MCF 10A (cell line): ENCODE results near the gene KIAA0753. TPM values are rescaled to one million over a fixed set of nuclear protein-coding genes. Genes with fewer than 3 reads are reported as not detected.
"Not testable (repeated sequence)": the region's sequence is repeated elsewhere in the genome, so short reads cannot be mapped to it uniquely, and the experiment has no call there.

Source experiments
- BruUV-seq: library from RNA; stranded (reverse); fragments of 400-500 nt; replicated peaks from 2 replicates; lab custom pipeline; 2021; lab: Mats Ljungman, UMichigan
- CTCF ChIA-PET: fragments of 300-600 bp; sonication (Branson Sonifier 250); formaldehyde crosslinking; extraction: SDS; loops from one replicate; lab custom pipeline; 2021; ENCODE audit warnings: antibody characterized with exemption, inconsistent platforms; lab: Yijun Ruan, JAX
- POLR2A ChIA-PET: fragments of 300-600, 350-650 bp; sonication (Branson Sonifier 250); formaldehyde crosslinking; extraction: SDS; loops from one replicate; lab custom pipeline; 2020; ENCODE audit warnings: antibody characterized with exemption, inconsistent platforms; lab: Yijun Ruan, JAX
- DNase-seq: peaks from one replicate; pipeline ENCODE4 v3.0.0-alpha.2; 2018; ENCODE audit not compliant: unreplicated experiment
- H3K27ac Mint-ChIP-seq: one replicate; pipeline ENCODE4 v1.8.0; 2022; ENCODE audit warnings: mild to moderate bottlenecking, low read depth, mixed read lengths; ENCODE audit not compliant: unreplicated experiment
- H3K27me3 Mint-ChIP-seq: one replicate; pipeline ENCODE4 v1.8.0; 2022; ENCODE audit warnings: mixed read lengths; ENCODE audit not compliant: insufficient read depth, unreplicated experiment
- H3K36me3 Mint-ChIP-seq: one replicate; pipeline ENCODE4 v1.8.0; 2022; ENCODE audit warnings: mild to moderate bottlenecking, moderate library complexity, mixed read lengths; ENCODE audit not compliant: insufficient read depth, unreplicated experiment
- H3K4me1 Mint-ChIP-seq: one replicate; pipeline ENCODE4 v1.8.0; 2022; ENCODE audit warnings: mixed read lengths; ENCODE audit not compliant: insufficient read depth, unreplicated experiment
- H3K4me3 Mint-ChIP-seq: one replicate; pipeline ENCODE4 v1.8.0; 2022; ENCODE audit warnings: mild to moderate bottlenecking, moderate library complexity, mixed read lengths; ENCODE audit not compliant: unreplicated experiment
- H3K9me3 Mint-ChIP-seq: one replicate; pipeline ENCODE4 v1.8.0; 2022; ENCODE audit warnings: mixed read lengths; ENCODE audit not compliant: unreplicated experiment
- intact Hi-C: fragments of 100-400 bp; cut with micrococcal nuclease; formaldehyde crosslinking; loops from 2 replicates; pipeline ENCODE4 v1.14.1; 2022
- total RNA-seq: library from RNA; stranded (reverse); gene quantifications from 2 replicates; pipeline ENCODE4 v1.2.3, GENCODE V29; 2022
- TF ChIP-seq, protein P1 (sequence below): fragments of 200-600 bp; IDR thresholded peaks from one replicate; pipeline ENCODE4 v1.8.0; 2022; ENCODE audit warnings: antibody characterized with exemption, mild to moderate bottlenecking; ENCODE audit not compliant: unreplicated experiment

KIAA0753 gene
- total RNA-seq, 1 experiment from 2014 or later: 22.8 TPM

DNA sequence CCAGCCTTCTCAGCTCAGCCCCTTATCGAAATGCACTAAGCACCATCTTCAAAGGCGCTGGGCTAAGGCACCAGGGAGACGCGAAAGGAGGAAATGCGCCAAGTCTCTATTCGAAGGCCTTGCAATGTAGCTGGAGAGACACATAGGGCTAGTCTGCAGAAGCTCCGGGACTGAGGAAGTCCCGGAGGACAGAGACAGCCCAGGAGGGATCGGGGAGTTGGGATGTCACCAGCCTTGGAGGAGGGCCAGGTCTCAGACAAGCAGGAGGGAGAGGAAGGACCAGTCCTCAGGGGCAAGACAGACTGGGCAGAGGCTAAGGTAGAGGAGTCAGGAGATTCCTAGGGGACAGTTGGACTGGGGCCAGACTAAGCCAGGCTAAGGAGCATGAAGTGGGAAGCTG, 19.6 kb upstream of the KIAA0753 start:
- POLR2A ChIA-PET: no interaction called here
- Mint-ChIP-seq H3K27me3 (peaks cover 26% of the 10 kb centered on the region), H3K36me3 (no peaks in the 10 kb centered on the region), H3K4me3 (no peak overlapping the region), H3K9me3 (no peaks in the 10 kb centered on the region), H3K4me1 (peaks cover 18% of the 10 kb centered on the region), H3K27ac (no peak overlapping the region)
- DNase-seq: no peak
- CTCF ChIA-PET: interaction anchor here (0.7 kb wide), 1 partner anchor 207 kb away, joined by 3 read pairs; no protein-coding TSS in a partner anchor
- intact Hi-C loops: no loop called here
- no TSS peak for BruUV-seq
- TF ChIP-seq, protein P1, sequence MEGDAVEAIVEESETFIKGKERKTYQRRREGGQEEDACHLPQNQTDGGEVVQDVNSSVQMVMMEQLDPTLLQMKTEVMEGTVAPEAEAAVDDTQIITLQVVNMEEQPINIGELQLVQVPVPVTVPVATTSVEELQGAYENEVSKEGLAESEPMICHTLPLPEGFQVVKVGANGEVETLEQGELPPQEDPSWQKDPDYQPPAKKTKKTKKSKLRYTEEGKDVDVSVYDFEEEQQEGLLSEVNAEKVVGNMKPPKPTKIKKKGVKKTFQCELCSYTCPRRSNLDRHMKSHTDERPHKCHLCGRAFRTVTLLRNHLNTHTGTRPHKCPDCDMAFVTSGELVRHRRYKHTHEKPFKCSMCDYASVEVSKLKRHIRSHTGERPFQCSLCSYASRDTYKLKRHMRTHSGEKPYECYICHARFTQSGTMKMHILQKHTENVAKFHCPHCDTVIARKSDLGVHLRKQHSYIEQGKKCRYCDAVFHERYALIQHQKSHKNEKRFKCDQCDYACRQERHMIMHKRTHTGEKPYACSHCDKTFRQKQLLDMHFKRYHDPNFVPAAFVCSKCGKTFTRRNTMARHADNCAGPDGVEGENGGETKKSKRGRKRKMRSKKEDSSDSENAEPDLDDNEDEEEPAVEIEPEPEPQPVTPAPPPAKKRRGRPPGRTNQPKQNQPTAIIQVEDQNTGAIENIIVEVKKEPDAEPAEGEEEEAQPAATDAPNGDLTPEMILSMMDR: no peak

DNA sequence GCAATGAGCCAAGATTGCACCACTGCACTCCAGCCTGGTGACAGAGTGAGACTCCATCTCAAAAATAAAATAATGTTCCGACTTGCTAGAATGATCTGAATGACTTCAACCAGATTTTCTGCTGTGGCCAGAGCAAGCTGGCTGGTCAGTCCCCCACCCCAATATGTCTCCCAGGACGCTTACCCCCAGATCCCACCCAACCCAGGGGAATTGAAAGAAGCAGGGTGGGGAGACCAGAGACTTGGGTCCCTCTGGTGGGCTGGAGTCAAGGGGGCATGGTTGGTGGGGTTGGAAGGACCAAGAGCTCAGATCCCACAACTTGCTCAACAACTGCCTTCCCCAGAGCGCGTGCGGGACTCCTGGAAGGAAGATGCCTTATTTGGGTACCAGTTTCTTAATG, 17.9 kb upstream of the KIAA0753 start:
- H3K9me3 Mint-ChIP-seq, H3K36me3 Mint-ChIP-seq, POLR2A ChIA-PET, DNase-seq, H3K27ac Mint-ChIP-seq, H3K4me3 Mint-ChIP-seq, intact Hi-C loops, CTCF ChIA-PET, BruUV-seq: not testable (repeated sequence)
- Mint-ChIP-seq H3K27me3 (peaks cover 26% of the 10 kb centered on the region), H3K4me1 (peaks cover 29% of the 10 kb centered on the region)

DNA sequence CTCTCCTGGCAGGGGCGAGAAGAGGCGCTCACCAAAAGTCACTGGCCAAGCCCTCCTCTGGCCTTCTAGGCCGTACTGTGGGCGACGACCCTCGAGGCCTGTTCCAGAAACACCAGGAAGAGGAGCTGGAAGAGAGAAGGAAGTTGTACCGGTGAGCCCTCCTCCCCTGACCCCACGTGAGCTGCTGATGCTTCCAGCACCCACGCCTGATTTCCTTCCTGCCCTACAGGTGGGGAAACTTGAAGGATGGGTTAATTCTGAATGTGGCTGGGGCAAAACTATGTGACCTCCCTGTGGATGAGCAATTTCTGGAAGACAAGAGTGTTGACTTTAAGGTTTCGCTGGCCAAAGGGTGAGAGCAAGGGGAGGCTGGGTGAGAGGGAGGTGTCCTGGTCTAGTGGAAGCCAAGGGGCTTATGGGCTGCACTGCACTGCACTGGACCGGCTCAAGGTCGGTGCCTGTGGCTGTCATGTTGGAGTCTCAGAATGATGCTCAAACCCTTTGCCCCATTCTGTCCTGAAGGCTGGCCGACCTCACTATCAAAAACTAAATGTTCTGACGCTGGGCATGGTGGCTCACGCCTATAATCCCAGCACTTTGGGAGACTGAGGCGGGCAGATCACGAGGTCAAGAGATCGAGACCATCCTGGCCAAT, 17.2 kb upstream of the KIAA0753 start:
- ChIA-PET CTCF (interaction anchor here (1.0 kb wide), 2 partner anchors 9 to 186 kb away, joined by 3 to 4 read pairs; no protein-coding TSS in a partner anchor), POLR2A (interaction anchor here (0.6 kb wide), 1 partner anchor 198 kb away, joined by 3 read pairs; no protein-coding TSS in a partner anchor)
- DNase-seq: no peak
- H3K4me1 Mint-ChIP-seq: peaks cover 34% of the 10 kb centered on the region
- peaks cover 26% of the 10 kb centered on the region for H3K27me3 Mint-ChIP-seq
- BruUV-seq: no TSS peak
- intact Hi-C loops: no loop called here
- no peaks in the 10 kb centered on the region for H3K36me3 Mint-ChIP-seq
- TF ChIP-seq, protein P1: no peak
- H3K27ac Mint-ChIP-seq: no peak overlapping the region
- H3K9me3 Mint-ChIP-seq: peaks cover 7% of the 10 kb centered on the region
- no peak overlapping the region for H3K4me3 Mint-ChIP-seq

DNA sequence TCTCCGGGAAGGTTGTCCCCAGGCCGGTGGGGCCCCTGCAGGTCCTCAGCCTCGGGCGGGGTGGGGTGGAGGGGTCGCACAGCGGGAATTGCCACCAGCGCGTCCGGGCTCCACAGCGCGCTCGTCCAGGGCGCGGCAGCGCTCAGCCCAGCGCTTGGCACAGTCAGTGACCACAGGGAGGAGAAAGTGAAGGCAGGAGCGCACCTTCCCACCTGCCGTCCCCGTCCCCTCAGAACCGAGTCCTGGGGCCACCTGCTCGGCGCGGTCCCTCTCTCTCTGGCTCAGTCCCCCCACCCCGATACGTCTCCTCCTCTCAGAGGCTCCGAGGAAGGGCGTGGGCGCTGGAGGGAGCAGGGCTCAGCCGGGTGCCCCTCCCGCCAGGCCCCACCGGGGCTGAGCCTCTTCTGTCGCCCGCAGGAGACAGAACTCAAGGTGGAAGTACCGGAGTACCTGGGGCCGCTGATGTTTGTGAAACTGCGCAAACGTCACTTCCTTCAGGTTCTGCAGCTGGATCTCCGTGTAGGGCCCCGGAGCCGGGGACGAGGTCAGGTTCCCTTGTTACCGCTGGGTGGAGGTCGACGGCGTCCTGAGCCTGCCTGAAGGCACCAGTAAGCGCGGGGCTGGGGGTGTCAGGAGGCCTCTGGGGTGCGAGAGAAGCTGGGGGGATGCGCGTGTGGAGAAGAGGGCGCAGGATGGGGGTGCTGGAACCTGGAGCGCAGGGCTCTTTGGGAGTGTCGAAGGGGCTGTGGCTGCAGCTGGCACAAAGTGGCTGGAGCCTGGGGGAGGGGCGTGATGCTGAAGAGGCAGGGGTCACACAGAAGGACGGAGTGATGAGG, 16.5 kb upstream of the KIAA0753 start:
- intact Hi-C loops: not testable (repeated sequence)

DNA sequence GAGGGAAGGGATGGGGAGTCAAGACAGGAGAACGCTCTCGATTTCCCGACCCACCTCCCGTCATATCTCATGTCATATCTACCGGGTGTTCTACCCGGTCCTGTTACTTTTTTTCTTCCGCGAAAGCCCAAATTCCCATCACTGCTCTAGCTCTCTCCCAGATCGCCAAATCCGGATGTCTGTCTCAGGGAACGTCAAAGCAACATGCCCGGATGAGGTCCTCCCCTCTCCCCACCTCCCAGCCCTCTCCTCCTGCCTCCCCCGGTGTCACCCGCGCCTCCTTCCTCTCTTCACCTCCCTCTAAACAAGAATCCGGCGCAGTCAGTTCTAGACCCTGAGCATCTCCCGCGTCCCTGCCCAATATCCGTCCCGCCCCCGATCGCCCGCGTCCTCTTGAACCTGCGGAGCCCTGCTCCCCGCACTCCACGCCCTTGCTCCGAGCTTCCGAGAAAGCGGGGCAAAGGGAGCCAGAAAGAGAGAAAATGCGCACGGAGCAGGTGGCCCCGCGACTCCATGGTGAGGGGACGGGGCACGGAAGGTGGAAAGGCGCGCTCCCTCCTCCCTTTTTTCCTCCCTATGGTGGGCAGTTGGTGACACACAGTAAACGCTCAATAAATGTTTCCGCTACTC, 15.3 kb upstream of the KIAA0753 start:
- Mint-ChIP-seq H3K4me3 (peak overlapping the region; percentile 63), H3K4me1 (peaks cover 38% of the 10 kb centered on the region), H3K27me3 (peaks cover 19% of the 10 kb centered on the region)
- POLR2A ChIA-PET, DNase-seq, H3K9me3 Mint-ChIP-seq, H3K36me3 Mint-ChIP-seq, CTCF ChIA-PET, BruUV-seq, intact Hi-C loops, H3K27ac Mint-ChIP-seq: not testable (repeated sequence)

More for the DNA sequence above, 16.5 kb upstream of the KIAA0753 start:
- H3K27me3 Mint-ChIP-seq: peaks cover 26% of the 10 kb centered on the region
- ChIA-PET CTCF (interaction anchor here (0.6 to 1.0 kb wide), 3 partner anchors 9 to 187 kb away, joined by 3 to 4 read pairs (median 3); no protein-coding TSS in a partner anchor), POLR2A (interaction anchor here (0.6 kb wide), 1 partner anchor 199 kb away, joined by 3 read pairs; no protein-coding TSS in a partner anchor)
- H3K27ac Mint-ChIP-seq, BruUV-seq, H3K9me3 Mint-ChIP-seq, H3K4me3 Mint-ChIP-seq, DNase-seq, H3K36me3 Mint-ChIP-seq: not testable (repeated sequence)
- H3K4me1 Mint-ChIP-seq: peaks cover 38% of the 10 kb centered on the region
